GM12873 (cell line): ENCODE measurements around the gene ATP2B1.

Experiments used
- CTCF ChIP-seq: IDR thresholded peaks from 2 replicates; pipeline ENCODE4 v1.5.1; 2012; ENCODE audit warnings: low read depth, mild to moderate bottlenecking, moderate library complexity, low read length, control low read depth; ENCODE audit not compliant: insufficient read depth; ENCODE audit errors: missing control alignments

The ATP2B1 gene

GRCh38 chr12:89695830-89696229, 12.8 kb downstream of the ATP2B1 start:
- no peak for TF ChIP-seq CTCF

- no peak for TF ChIP-seq CTCF
Observed at GRCh38 chr12:89695100-89695499, 13.5 kb downstream of the ATP2B1 start.

- no peak for TF ChIP-seq CTCF
Observed at GRCh38 chr12:89694542-89694941, 14.1 kb downstream of the ATP2B1 start.

- no peak for TF ChIP-seq CTCF
Observed at GRCh38 chr12:89693639-89694202, 14.9 kb downstream of the ATP2B1 start.

GRCh38 chr12:89692439-89692838, 16.2 kb downstream of the ATP2B1 start:
- no peak for TF ChIP-seq CTCF

- no peak for TF ChIP-seq CTCF
Observed at GRCh38 chr12:89691659-89692058, 17.0 kb downstream of the ATP2B1 start.

- no peak for TF ChIP-seq CTCF
Observed at GRCh38 chr12:89690925-89691324, 17.7 kb downstream of the ATP2B1 start.

- TF ChIP-seq CTCF, result no peak
Observed at GRCh38 chr12:89689306-89689705, 19.3 kb downstream of the ATP2B1 start.
